Stimulated activated CD4-positive, alpha-beta T cell treated with anti-CD3 and anti-CD28 coated beads, Interleukin-15, amount 100 ng/mL, for 24 hours (primary cell): ENCODE data around the gene PML.
A peak's percentile ranks its signal among the peaks of the same experiment; 100 is the strongest.
"Not testable (repeated sequence)": the region's sequence is repeated elsewhere in the genome, so short reads cannot be mapped to it uniquely, and the experiment has no call there.

Experiments used
- DNase-seq: peaks from one replicate; pipeline ENCODE4 v3.0.0-alpha.2; 2020

The PML gene

DNA sequence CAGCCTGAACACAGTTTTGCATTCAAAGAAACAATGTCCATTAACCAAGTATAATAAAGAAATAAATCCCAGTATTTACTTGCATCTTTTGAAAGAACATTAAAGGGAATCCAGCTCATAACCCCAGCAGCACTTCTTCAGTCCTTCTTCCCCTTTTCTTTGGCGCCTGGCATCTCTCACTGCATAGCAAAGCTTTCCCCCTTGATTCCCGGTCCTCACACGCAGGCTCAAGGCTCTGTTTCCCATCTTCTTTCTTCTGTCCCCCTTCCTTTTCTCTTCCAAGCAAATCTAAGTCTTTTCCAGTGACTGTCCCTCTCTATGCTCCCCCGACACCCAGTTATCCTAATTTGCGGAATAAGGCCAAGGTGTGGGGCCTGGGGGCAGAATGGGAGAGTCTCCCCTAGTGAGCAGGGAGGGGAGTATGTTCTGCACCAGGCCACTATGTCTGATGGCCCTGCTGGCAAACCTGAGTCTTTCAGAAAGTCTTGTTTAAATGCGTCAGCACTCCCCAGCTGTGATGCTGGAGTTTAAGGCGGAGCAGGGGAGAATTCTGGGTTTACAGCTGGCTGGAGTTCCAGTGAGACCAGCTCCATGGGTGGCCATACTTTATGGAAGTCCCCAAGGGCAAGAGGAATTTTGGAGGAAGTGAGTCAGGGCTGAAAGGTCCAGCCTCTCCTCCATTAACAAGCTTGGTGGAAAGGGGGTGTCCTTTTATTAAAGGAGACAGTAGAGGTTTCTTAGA lies 45.8 kb downstream of the PML start:
- no peak for DNase-seq

DNA sequence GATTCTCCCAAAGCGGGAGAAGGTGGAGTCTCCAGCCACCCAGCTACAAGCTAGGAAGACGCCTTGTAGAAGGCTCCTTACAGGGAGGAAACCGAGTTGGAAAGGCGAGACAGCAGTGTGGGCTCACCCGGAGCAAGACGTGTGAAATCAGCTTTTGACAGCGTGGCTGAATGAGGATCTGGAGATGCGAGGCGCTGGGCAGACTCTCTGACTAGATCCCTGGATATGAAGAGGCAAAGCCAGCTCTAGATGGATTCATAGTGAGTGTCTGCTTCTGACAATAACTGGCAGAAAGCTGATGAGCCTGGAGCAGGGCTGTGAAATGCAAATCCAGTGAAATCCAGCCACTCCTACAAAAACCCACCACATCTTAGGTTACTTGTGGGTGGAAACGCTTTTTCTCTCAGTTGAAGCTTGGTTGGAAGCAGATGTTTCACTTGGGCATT lies 46.8 kb downstream of the PML start:
- no peak for DNase-seq

DNA sequence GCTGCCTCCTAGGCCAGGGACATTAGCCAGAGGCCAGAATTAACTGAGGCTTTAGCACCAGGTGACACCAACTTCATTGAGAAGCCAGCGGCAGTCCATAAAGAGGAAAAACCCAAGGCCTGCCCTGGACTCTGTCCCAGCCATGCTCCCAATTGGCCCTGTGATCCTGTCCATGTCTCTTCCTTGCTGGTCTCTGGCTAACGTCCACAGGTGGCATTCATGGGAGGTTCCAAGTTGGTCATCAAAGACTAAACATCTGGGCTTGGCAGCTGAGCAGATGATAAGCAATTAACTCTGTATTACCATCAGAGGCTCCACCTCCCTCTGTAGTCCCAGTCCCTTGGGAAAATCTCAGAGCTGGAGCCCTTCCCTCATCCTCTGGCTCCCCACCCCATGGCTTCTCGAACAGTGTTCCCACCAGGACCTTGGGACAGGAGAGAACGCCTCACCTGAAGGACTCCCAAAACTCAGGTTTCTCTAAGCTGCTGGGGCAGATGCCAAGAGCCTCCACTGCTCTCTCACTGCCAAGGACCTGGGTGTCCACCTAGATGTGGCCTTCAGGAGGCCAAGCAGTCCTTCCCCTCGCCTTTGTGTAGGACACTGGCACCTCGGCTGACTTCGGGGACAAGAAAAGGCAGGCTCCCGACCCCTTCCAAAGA lies 47.4 kb downstream of the PML start:
- no peak for DNase-seq

DNA sequence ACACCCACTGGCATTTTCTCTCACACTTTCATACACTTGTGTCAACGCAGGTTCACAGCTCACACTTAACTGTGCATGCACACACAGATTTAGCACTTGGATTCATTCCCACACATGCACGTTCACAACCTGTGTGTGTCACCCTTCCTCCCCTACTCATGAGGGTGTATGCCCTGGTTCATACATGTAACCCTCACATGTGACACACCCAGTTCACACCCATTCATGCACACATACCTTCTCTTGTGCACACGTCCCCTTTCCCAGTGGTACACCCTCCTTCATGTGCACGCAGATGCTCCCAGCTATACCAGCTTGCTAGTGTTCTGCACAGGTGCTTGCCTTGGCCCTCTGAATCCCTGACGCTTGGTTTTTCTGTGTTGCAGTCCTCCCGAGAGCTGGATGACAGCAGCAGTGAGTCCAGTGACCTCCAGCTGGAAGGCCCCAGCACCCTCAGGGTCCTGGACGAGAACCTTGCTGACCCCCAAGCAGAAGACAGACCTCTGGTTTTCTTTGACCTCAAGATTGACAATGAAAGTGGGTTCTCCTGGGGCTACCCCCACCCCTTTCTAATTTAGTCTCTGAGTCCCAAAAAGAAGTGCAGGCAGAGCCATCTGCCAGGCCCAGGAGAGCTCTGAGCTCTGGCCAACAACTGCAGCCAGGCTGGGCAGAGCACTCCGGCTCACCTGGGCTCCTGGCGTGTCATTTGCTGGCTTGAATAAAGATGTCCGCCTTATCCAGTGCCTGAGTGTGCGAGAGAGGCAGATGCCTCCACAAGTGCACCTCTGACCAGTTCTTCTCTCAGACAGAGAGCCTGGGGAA lies 48.3 kb downstream of the PML start:
- no peak for DNase-seq

DNA sequence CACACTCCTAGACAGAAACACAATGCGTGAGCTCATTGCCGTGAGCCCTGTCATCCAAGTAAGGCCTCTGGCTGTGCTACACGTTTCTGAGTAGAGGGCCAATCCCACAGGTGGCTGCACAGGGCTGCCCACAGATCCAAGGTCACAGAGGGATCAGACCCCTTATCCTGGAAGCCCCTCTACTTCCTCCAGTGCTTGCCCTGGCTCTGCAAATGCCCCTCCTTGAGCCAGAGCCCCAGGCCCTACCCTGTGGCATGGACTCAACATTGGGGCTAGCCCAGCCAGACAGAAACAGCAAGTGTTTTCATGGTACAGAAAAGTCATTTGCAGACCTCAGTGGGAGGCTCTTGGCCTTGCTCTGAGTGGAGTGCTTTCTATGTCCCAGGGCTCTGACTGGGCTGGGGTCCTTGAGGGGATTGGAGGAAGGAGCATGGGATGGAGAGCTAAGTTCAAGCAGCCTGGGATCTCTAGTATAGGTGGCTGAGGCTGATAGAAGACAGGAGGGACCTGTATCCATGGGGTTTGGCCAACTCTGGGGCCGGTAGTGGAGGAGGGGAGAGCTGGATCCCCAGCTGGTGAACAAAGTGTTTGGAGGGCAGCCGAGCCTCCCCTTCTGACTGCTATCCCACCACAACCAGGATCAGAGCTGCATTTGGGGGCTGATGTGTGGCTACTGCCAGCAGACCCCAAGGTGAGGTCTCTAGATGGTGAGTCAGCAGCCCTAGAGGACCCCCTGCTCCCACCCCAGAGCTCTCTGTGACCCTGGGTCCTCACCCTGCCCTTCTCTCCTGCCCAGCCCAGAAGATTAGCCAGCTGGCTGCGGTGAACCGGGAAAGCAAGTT lies 49.1 kb downstream of the PML start:
- no peak for DNase-seq

DNA sequence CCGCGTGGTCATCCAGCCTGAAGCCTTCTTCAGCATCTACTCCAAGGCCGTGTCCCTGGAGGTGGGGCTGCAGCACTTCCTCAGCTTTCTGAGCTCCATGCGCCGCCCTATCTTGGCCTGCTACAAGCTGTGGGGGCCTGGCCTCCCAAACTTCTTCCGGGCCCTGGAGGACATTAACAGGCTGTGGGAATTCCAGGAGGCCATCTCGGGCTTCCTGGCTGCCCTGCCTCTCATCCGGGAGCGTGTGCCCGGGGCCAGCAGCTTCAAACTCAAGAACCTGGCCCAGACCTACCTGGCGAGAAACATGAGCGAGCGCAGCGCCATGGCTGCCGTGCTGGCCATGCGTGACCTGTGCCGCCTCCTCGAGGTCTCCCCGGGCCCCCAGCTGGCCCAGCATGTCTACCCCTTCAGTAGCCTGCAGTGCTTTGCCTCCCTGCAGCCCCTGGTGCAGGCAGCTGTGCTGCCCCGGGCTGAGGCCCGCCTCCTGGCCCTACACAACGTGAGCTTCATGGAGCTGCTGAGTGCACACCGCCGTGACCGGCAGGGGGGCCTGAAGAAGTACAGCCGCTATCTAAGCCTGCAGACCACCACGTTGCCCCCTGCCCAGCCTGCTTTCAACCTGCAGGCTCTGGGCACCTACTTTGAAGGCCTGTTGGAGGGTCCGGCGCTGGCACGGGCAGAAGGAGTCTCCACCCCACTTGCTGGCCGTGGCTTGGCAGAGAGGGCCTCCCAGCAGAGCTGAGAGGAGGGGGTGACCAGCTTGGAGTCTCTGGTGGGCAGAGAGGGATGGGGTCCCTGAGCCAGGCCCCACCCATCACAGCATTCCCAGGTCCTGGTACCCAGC lies 50.0 kb downstream of the PML start:
- no peak for DNase-seq

DNA sequence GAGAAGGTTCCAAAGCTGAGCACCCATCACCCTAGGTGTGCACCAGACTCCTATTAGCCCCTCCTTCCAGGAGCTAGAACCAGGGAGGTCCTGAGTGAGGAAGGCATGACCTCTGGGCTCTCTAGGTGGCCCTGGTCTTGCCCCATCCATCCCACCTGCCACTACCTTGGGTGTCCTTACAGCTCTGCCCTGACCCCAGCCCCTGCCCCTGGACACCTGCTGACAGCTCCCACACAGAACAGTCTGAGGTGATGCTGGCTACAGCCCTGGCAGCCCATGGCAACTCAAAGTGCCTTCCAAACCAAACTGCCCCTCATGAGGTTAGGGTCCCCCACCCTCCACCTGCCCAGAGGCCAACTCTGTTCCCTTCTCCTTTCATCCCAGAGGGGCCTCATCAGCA lies 50.7 kb downstream of the PML start:
- DNase-seq, result no peak

DNA sequence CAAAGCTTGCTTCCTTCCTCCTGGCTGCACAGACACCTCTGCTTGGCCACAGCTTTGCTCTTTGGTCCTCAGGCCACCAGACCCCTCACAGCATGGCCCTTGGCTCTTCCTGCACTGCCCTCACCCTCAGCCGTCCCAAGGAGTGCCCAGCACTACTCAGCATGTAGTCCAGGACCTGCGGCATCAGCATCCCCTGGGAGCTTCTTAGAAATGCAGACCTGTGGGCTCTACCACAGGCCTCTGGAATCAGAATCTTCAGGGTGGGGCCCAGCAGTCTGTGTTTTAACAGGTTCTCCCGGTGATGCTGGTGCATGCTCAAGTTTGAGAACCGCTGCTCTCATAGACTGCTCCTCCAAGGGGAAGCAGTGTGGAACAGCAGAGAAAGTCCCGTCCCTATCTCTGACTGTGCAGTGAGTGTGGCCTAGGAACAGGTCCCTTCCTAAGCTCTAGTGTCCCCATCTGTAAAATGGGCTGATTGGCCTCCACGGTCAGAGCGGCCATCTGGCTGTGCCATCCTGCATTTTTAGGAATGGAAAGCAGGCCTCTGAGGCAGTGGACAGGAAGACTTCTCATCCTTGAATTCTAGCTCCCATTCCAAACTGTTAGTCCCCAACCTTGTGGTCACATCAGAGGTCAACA lies 51.2 kb downstream of the PML start:
- DNase-seq, result no peak

DNA sequence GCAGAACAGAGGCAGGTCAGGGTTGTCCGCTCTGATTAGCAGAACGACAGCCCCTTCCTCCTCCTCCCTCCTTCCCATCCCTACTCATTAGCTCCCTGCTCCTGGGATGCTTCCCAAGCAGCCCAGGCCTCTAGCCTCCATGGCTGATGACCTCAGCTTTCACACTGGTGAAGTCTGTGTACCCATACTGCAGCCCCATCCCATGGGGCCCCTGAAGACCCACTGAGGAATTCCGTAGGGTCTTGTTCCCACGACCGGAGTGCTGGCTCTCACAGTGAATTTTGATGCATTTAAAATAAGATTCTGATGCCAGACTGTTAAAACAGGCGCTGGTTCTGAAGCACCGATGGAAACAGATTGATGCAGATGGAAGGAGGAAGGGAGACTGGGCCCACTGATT lies 51.8 kb downstream of the PML start:
- DNase-seq, result no peak

DNA sequence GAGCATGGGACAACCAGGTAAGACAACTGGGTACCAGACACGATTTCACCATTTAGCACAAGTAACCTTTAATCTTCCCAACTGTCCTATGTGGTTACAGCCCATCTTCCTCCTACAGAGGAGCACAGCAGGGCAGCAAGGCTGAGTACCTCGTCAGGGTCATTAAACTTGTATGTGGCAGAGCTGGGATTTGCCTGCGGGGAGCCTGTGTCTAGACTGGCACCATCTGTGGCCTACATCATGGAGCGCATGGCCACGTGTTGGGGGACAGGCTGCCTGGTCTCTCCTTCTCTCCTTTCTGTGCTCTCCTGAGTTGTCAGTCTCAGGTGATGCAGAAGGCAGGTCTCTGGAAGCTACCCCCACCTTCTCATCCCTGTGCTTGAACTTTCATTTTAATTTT lies 55.6 kb downstream of the PML start:
- DNase-seq, result no peak

DNA sequence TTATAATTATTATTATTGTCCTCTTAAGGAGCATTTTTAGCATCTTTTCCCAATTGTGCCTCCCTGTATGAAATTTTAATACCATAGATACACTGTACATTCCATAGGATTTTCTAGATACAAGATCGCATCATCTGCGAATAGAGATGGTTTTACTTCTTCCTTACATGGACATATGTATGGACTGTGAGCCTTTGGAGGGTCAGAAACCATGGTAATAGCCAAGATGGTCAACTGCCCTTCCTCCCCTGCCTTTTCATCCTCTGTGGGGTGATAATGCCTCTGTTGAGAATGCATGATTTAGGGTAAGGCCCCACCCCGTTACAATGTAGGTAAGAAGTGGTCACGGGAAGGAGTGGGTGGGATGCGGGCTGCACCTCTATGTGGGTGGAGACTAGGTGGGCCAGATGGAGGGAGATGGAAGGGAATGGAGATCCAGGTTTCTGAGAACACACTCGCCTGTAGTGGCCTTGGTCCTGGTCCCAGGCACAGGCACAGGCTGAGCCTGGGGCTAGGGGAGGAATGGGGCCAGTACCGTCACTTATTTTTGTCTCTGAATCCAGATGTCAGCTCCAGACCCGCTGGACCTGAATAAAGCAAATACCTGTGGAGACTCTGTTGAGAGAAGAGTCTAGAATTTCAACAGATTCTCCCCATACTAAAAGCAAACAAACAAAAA lies 56.2 kb downstream of the PML start:
- no peak for DNase-seq

DNA sequence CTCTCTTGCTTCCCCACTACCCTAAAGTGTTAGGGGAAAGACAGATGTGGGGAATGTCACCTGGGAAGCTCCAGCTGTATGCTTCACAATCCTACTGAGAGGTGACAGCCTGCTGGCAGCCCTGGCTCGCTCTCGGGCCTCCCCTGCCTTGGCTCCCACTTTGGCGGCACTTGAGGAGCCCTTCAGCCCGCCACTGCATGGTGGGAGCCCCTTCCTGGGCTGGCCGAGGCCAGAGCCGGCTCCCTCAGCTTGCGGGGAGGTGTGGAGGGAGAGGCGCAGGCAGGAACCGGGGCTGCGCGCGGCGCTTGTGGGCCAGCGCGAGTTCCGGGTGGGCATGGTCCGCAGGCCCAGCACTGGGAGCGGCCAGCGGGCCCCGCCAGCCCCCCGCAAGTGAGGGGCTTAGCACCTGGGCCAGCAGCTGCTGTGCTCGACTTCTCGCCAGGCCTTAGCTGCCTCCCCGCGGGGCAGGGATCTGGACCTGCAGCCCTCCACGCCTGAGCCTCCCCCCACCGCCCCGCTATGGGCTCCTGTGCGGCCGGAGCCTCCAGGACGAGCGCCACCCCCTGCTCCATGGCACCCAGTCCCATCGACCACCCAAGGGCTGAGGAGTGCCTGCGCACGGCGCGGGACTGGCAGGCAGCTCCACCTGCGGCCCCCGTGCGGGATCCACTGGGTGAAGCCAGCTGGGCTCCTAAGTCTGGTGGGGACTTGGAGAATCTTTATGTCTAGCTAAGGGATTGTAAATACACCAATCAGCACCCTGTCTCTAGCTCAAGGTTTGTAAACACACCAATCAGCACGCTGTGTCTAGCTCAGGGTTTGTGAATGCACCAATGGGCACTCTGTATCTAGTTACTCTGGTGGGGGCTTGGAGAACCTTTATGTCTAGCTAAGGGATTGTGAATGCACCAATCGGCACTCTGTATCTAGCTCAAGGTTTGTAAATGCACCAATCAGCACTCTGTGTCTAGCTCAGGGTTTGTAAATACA lies 58.0 kb downstream of the PML start:
- not testable (repeated sequence) for DNase-seq

DNA sequence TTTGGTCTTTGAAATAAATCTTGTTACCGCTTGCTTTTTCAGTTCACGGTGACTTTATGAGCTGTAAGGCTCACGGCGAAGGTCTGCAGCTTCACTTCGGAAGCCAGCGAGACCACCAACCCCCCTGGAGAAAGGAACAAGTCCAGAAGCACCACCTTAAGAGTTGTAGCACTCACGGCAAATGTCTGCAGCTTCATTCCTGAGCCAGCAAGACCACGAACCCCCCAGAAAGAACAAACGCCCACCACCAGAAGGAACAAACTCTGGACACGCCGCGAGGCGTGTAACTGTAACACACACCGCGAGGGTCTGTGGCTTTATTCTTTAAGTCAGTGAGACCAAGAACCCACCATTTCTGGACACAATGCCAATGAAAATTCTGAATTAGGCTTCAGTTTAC lies 59.0 kb downstream of the PML start:
- DNase-seq, result no peak

DNA sequence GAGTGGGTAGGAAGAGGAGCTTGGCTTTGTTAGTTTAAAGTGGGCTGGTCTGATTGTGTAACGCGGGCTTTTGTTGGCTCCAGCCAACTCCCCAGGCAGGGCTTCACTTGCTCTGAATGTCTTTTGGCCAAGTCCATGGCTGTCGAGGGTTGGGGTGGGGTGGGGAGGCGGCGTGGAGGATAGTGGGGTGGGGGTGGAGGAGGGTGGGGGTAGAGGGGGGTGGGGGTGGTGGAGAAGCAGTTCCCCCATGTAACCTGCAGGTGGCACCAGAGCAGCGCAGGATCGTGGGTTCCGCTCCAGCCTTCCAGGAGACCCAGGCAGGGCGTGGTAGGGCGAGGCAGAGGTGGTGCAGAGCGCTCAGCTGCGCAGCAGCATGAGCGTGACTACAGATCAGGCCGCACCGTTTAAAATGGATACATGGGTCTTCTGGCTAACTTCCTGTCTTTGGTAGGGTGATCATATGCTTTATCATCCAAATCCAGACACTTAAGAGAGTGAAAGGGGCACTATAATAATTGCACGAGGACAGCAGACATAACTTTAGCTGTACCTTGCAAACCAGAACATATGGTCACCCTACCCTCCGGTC lies 59.5 kb downstream of the PML start:
- DNase-seq, result peak; percentile 83

DNA sequence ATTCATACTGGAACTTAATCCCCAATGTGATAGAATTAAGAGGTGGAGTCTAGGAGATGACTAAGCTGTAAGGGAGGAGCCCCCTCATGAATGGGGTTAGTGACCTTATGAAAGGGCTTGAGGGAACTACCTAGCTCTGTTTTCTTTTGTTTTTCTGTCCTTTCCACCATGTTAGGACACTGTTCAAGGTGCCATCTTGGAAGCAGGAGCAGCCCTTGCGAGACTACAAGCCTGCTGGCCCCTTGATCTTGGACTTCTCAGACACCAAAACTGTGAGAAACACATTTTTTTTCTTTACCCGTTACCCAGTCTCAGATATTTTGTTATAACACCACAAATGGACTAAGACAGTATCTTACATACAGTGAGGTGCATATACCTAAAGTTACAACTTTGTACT lies 61.3 kb downstream of the PML start:
- no peak for DNase-seq

DNA sequence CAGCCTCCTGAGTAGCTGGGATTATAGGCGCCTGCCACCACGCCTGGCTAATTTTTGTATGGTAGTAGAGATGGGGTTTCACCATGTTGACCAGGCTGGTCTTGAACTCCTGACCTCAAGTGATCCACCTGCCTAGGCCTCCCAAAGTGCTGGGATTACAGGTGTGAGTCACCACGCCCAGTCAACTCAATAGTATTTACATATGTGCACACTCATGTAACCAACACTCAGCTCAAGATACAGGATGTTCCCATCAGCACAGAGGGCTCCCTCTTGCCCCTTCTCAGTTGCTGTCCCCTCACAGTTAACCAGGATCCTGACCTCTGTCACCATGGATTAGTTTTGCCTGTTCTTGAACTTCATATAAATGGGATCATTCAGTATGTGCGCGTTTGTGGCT lies 61.8 kb downstream of the PML start:
- not testable (repeated sequence) for DNase-seq

DNA sequence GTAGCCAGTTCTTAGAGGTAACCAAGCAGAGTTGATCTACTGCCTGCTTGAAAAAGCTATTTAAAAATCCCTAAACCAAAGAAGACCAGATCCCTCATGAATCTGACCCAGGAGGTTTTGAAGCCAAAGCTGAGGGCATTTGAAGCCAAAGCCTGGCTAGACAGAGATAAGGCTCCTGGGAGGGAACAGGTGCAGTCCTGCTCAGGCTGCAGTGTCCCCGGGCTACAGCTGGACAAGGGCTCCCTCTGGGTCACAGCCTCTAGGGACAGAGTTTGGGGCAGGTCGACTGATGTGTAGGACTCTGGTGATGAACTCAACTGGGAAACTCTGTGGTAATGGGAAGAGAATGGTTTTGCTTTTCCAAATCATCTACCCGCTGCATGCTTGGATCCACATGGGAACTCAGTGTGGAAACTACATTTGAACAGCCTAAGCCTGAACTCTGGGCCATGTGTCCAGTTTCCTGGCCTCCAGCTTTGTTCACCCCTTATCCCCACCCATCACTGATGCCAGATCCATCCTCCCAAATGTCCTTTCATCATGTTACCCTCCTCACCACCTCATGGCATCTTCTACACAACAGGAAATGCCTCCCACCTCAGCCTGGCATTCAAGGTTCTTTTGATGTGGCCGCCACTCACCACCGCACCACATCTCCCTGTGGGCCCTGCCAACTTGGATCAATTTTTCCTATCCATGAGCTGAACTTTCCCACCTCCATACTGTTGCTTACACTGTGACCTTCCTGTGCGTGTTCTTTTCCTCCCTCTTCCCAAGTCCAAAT lies 64.7 kb downstream of the PML start:
- DNase-seq, result not testable (repeated sequence)

DNA sequence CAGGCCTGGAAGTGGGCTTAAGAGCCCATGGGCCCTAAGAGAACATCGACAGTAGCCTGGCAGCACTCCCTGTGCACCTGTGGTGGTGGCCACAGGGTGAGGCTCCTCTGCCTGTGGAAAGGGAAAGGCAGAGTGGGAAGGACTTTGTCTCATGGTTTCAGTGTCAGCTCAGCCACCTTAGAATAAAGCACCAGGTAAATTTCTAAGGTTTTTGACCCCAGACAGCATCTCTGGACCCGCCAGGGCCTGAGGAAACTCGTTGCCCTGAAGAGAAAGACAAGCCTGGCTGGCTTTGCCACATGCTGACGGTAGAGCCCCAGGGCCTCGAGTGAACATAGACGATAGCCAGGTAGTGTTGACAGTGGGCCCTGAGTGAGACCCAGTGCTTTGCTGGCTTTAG lies 65.7 kb downstream of the PML start:
- DNase-seq, result no peak
